NCI-H446 treated with DMSO at 0.1 percent for 48 hours (cell line): ENCODE data around the gene CLTC.
A peak's percentile ranks its signal among the peaks of the same experiment; 100 is the strongest.

Experiments
- DNase-seq: peaks from one replicate; lab custom pipeline; 2025; lab: John Stamatoyannopoulos, UW

The CLTC gene

GRCh38 chr17:59680314-59680713 is 60.6 kb downstream of the CLTC start:
- no peak for DNase-seq

- no peak for DNase-seq
These were observed 63.6 kb downstream of the CLTC start for GRCh38 chr17:59683283-59683682.

GRCh38 chr17:59684967-59685366 is 65.3 kb downstream of the CLTC start:
- no peak for DNase-seq

- DNase-seq: no peak
These were observed 68.3 kb downstream of the CLTC start for GRCh38 chr17:59688008-59688407.

DNA sequence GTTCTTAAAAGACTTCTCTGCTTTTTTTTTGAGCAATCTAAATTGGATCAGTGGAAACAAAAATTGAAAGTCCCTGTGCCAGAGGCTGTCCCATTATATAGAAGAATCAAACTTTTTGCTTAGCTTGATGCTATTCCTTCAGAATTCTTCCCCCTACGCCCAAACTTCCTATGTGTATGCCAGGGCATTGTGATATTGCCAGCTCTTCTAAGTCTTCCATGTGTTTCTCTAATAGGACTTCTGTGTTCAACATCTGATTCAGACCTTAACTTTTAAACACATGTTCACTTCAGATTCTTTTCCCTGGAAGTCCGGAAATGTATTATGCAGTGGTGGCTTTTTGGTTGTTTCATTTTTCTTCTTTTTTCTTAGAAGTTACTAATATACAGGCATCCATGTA is 68.8 kb downstream of the CLTC start:
- DNase-seq: no peak

GRCh38 chr17:59693582-59693981 is 73.9 kb downstream of the CLTC start:
- DNase-seq: no peak

DNA sequence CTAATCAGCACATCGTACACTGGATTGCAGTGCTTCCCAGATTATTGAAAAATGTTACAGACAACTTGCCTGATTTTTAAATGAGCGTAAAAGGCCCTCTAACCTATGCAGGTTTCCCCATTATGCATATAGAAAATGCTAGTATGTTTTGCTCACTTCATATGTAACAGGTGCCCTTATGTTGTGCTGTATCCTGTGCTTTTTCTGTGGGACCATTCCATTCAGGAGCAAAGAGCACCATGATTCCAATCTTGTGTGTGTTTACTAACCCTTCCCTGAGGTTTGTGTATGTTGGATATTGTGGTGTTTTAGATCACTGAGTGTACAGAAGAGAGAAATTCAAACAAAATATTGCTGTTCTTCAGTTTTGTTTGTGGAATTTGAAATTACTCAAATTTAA is 74.6 kb downstream of the CLTC start:
- DNase-seq: no peak

DNA sequence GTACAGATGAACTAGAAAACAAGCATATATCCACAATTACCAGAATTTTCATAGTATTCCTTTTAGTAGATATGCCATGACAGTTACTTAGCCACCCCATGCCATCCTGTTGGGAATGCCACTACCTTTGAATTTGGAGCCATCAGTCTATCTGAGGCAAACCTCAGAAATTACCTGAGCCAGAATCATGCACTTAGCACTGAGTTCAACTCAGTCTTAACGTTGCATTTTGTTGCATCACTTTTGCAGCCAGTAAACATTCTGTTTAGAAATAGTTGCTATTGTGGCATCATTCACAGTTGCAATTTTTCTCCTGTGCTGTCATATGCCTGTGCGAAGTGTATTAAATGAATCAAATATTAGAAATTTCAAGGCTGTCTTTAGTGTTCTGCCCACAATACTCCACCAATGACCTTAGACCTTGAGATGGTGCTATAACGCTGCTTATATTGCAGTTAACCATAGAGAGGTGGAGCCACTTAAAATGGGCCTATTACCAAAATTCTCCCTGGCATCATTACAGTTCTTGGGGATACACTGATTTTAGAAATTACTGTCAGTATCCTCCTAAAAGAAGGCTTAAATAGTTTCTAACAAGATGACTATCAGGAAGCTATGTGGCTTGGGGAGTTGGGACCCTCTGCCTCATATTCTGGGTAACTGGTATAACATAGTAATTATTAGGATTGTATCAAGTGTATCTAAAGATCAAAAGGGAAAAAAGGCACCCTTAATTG is 76.4 kb downstream of the CLTC start:
- no peak for DNase-seq

DNA sequence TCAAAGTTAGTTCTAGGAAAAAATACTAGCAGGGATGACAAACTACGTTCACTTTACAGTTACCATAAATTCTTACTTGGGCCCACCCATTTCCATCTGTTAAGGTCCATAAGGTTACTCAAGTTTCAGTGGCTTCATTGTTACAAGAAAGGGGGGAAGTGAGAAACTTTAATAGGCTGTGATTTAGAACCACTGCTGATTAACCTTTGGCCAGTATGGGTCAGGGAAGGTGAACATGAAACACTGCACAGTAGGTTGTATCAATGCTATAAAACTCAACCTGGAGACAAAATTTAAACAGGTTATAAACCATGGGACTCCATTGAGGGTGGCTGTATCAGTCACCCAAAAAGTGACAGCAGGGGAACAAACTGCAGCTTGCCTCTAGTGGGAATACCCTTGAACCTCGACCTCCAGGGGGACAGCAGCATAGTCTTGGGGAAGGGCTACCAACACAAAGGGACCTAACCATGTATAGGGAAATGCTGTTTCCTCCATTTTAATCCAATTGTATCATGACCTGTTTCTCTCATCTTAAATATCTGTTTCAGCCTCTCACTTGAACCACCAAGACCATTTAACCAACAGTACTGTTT is 77.1 kb downstream of the CLTC start:
- DNase-seq: no peak

DNA sequence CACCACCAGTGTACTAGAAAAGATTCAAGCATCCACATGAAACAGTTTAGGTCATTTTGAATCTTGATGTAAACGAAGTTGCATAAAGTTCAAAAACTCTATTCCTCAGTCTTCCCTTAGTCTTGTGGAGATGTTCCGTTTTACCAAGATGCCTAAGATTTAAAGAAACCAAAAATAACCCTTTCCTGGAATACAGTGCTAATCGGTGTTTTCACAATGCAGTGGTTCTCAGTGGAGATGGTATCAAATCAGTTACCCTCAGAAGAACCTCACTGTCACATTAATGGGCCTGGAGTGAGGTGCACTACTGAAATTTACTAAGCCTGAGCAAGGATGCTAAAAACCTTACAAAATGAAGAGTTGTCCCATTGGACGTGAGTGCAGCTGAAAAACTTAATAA is 78.4 kb downstream of the CLTC start:
- no peak for DNase-seq

GRCh38 chr17:59699218-59699617 is 79.5 kb downstream of the CLTC start:
- no peak for DNase-seq

DNA sequence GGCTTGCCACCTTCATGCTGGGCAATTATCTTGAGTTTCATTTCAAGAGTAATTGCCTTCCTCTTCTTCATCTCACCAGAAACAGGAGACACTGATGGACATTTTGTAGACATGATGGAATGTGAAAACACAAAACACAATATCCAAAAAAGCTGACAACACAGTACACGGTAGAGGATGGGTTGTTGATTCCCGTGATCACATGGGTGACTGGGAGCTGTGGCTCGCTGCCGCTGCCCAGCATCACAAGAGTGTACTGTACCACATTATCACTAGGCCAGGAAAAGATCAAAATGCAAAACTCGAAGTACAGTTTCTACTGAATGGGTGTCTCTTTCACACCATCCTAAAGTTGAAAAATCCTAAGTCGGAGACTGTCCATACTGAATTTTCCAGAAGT is 80.1 kb downstream of the CLTC start:
- DNase-seq: no peak

DNA sequence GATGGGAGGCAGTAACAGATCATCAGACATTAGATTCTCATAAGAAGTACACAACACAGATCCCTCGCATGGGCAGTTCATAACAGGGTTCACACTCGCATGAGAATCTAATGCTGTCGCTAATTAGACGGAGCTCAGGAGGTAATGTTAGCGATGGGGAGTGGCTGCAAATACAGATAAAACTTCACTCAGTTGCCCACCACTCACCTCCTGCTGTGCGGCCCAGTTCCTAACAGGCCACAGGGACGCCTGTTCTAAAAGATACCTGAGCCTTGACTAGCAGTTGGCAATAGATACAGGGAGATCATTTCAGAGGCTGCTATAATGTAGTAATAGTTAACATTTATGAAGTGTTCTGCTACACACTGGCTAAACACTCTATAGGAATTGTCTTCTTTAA is 82.6 kb downstream of the CLTC start:
- no peak for DNase-seq

- peak; percentile 99 for DNase-seq
These were observed 87.7 kb downstream of the CLTC start, which contains the start of the genes PTRH2 and VMP1 for GRCh38 chr17:59707149-59707970. Gene PTRH2 (minus strand): TSS chr17:59707430. CDS start chr17:59697978, 9,452 bp downstream. Gene VMP1 (plus strand): TSS chr17:59707654. CDS start chr17:59731447, 23,793 bp downstream.

DNA sequence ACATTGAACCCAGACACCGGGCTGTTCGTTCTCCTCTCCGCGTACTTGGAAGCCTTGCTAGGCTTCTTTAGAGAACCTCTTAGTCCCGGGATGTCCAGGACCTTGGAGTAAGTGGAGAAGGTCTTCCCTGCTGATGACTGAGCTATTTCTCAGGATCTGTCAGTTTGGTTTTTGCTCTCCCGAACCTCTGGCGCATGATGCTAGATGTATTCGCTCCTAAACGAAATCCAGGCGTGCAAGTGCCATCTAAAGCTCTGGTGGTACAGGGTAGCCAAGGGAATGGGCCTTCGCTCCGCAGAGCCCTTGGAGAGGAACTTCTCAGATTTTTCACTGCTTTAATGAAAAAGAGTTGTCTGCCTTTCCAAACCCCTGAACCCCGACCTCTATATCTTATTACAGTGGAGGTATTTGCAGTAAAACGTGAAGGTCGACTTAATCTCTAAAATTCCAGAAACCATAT is 88.3 kb downstream of the CLTC start:
- no peak for DNase-seq

DNA sequence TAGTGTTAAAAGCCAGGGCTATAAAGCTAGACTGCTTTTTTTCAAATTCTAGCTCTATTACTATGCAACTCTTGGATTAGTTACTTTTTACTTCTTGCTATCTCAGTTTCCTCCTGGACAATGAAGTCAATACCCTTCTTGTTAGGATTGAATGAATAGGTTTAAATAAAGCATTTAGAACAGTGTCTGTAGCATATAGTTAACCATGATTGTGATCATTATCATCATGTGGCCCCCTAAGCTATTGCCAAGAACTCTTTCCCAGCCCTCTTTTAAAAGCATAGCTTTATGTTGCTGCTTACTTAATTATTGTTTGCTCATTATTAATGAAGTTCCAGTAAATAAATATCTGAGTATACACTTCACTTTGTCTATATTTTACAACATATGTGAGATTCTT is 92.2 kb downstream of the CLTC start:
- DNase-seq: no peak

DNA sequence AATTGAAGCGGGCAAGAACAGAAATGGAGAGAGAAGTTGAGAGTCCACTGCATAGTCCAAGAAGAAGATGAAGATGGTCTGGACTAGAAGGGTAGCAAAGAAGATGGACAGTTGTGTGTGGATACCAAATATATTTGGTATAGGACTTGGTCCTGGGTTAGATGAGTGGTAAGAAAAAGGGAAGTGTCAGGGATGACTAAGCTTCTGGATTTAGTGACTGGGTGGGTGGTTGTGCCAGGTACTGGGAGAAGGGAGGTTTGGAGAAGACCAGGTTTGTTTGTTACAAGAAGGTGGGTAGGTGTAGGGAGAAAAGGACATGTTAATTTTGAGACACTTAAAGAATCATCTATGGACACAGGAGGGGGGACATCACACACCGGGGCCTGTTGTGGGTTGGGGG is 93.2 kb downstream of the CLTC start:
- no peak for DNase-seq

DNA sequence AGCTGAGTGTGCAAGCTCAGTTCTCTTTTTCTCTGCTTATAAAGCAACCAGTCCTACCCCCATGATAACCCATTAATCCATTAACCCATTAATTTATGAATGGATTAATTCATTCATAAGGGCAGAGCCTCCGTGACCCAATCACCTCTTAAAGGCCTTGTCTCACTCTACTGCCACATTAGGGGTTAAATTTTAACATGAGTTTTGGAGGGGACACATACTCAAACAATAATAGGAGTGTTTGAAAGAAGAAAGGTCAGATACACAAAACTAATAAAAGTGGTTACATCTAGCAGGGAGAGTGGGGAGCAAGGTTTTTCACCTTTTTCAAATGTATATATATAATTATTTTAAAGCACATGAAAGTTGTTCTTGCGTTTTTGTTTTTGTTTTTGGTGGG is 94.6 kb downstream of the CLTC start:
- DNase-seq: no peak

DNA sequence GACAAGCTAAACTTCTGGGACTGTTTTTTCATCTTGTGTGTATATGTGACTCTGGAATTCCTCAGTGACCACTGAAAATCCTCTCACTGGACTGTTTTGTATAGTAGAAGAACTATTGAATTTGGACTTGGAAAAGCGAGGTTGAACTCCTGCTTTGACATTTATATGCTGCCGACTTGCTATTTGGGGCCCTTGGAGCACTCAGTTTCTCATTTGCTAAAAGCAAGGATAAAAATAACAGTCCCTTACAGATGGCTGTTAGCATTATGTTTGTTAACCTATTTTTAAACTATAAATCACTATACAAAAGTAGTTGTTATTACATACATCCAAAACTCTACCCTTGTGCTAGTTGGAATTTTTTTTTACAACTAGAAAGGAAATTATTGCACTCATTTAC is 96.7 kb downstream of the CLTC start:
- DNase-seq: no peak

- no peak for DNase-seq
These were observed 99.8 kb downstream of the CLTC start for GRCh38 chr17:59719526-59719925.

- no peak for DNase-seq
These were observed 102.9 kb downstream of the CLTC start for GRCh38 chr17:59722623-59723022.

DNA sequence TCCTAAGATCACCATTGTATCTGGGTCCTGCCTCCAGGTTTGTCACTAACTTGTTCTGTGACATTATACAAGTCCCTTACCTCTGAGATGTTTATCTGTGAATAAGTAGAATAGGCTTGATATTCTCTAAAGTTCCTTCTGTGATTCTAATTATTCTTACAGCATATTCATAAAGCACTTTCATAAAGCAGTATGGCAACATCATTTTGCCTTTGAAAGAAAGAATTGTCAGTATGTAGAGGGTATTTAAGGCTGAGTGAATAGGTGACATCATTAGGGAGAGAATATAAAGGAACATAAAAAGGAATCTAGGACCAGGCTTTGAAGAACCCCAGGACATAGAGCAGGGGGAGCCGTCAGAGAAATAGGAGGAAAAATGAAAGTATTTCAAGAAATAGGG is 103.3 kb downstream of the CLTC start:
- no peak for DNase-seq

DNA sequence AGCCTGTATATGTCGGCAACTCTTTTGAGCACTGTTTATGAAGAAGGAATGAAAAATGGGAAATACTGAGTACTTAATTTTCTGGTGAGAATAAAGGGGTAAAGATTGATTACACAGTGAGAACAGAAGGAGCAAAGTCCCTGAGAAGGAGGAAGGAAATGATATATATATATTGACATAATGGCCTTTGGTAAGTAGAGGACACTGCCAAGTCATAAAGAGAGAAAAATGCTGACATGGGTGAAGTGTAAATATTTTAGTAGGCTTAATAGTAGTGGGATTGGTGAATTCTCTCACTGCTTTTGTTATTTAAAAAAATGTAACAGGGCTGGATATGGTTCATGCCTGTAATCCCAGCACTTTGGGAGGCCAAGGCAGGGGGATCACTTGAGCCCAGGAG is 103.9 kb downstream of the CLTC start:
- no peak for DNase-seq
